Measurements from ENCODE around the gene MRPL2.

- TF ChIP-seq CTCF (IDR thresholded peaks at IDR 0.05; ENCODE audit: low read depth, low read length, missing input control) (no peak), EGR1 (IDR thresholded peaks at IDR 0.05; ENCODE audit: low read depth in 2 of 2) (no peak), REST (IDR thresholded peaks at IDR 0.05) (no peak), SP1 (IDR thresholded peaks at IDR 0.05) (no peak), ATF3 (IDR thresholded peaks at IDR 0.05) (no peak), JUND (IDR thresholded peaks at IDR 0.05) (no peak), ZBTB33 (IDR thresholded peaks at IDR 0.05) (no peak), HNF4A (conservative IDR thresholded peaks at IDR 0.05) (no peak), FOXA1 (IDR thresholded peaks at IDR 0.05) (no peak), RAD21 (IDR thresholded peaks at IDR 0.05) (no peak), MAX (IDR thresholded peaks at IDR 0.05) (no peak), YY1 (IDR thresholded peaks at IDR 0.05) (no peak), TAF1 (conservative IDR thresholded peaks at IDR 0.05) (no peak), NR2F2 (IDR thresholded peaks at IDR 0.05) (no peak)
These were observed 22.5 kb downstream of the MRPL2 start for GRCh38 chr6:43036712-43037111.

Measured in liver (tissue), 3 donors.